GM18502 (cell line): Measurements from ENCODE around the gene OR10G8.
"Not testable (repeated sequence)": the region's sequence is repeated elsewhere in the genome, so short reads cannot be mapped to it uniquely, and the experiment has no call there.

Source experiments
- ATAC-seq: cut with Tn5 transposase; IDR thresholded peaks from one replicate; pipeline ENCODE4 v1.9.1; 2021; ENCODE audit warnings: mild to moderate bottlenecking; ENCODE audit not compliant: unreplicated experiment, poor library complexity

The OR10G8 gene, protein sequence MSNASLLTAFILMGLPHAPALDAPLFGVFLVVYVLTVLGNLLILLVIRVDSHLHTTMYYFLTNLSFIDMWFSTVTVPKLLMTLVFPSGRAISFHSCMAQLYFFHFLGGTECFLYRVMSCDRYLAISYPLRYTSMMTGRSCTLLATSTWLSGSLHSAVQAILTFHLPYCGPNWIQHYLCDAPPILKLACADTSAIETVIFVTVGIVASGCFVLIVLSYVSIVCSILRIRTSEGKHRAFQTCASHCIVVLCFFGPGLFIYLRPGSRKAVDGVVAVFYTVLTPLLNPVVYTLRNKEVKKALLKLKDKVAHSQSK

GRCh38 chr11:124026498-124026897, at the start of gene OR10G8:
OR10G8 (plus strand) TSS chr11:124026798; CDS start chr11:124029623, 2,825 bp downstream.
- ATAC-seq = no peak

DNA sequence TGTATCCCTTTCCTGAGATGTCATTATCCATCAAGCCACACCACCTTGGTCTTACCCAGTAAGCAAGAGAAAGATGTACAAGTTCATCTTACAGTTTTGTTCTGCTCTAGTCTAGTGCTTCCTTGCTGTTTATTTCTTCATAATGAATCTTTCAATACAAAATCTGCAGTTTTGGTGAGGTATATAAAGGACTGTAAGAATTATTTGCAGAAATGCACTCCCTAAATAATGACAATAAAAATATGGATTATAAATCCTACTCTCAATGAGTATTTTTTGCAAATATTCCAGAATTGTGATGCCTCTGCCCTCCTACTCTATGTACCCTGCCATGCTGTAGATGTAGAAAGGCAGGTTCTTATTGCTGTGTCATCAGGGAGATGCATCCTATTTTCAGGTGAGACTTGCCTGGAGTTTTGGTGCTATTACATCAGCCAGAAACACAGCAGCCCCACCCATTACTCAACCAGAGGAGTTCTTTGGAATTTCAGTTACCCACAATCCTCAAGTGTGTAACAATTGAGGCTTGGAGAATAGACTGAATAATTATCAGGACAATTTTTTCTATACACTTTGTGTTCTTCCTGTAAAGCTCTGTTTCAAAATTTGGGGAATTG, 48.8 kb upstream of the OR10G8 start, which contains the start of gene OR10S1:
TSS of gene OR10S1 (minus strand) at position 51 of the 617 bp plus-strand sequence. CDS start 117 bp downstream, outside the sequence.
- ATAC-seq = no peak

GRCh38 chr11:123979311-123979710, 47.3 kb upstream of the OR10G8 start:
- no peak for ATAC-seq

GRCh38 chr11:123995119-123995518, 31.5 kb upstream of the OR10G8 start, which contains the start of gene OR10G6:
OR10G6 (minus strand) TSS chr11:123995161; CDS start chr11:123995161, 0 bp downstream.
- ATAC-seq = no peak

- ATAC-seq = no peak
Observed at GRCh38 chr11:124012697-124013096, 13.9 kb upstream of the OR10G8 start, which contains the start of gene OR10G4. OR10G4 (plus strand) TSS chr11:124012997; CDS start chr11:124015575, 2,578 bp downstream.

GRCh38 chr11:124015837-124016236, 10.8 kb upstream of the OR10G8 start:
- not testable (repeated sequence) for ATAC-seq

- ATAC-seq = no peak
Observed at GRCh38 chr11:124036666-124037065, 10.1 kb downstream of the OR10G8 start.

DNA sequence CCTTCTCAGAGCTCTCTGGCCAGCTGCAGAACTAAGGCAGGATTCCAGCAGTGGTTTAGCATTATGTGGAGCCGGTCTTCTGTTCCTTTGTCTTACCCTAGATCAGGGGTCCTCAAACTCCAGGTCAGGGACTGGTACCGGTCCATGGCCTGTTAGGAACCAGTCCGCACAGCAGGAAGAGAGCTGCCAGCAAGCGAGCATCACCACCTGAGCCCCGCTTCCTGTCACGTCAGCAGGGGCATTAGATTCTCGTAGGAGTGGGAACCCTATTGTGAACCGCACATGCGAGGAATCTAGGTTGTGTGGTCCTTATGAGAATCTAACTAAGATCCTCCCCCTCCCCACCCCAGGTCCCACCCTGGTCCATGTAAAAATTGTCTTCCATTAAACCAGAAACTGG, 13.0 kb downstream of the OR10G8 start:
- no peak for ATAC-seq

DNA sequence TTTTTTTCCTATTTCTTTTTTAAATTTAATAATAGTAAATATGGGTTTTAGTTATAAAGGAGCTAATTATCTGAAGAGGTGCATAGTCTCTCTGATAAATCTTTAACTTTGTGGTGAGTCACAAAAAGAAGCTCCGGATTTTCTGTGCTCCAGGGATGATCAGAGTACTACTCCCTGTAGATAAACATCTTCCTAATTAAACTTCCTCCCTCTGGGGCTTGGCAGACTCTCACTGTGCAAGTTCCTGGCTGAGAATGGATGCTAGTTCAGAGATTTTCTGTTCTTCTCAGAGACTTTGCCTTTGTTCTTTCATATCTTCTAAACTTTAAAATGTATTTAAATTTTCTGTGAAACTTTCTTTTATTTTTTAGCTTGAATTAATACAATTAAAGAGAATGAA, 14.7 kb downstream of the OR10G8 start, which contains the start of gene OR10G7:
TSS of gene OR10G7 (minus strand) at position 72 of the 400 bp plus-strand sequence. CDS start 2,324 bp downstream, outside the sequence.
- ATAC-seq = no peak

- no peak for ATAC-seq
Observed at GRCh38 chr11:124043420-124043819, 16.8 kb downstream of the OR10G8 start.

GRCh38 chr11:124050748-124051147, 24.1 kb downstream of the OR10G8 start:
- no peak for ATAC-seq

DNA sequence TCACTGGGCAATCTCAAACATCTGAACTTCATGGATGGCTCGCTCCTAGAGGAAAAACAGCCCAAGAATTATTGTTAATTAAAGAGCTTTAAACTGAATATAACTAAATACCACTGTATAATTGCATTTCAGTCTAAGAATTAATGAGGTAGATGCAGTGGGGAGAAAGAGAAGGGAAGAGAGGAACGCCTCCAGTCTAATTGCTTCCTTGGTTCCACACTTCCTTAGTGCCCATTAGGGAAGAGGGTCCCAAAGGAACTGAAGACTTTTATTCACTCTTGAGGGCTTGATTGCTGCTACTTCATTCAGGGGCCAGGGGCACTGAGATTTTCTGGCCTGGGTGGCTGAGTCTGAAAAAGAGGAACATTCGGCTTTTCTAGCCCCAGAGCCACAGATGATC, 26.4 kb downstream of the OR10G8 start:
- ATAC-seq = no peak

DNA sequence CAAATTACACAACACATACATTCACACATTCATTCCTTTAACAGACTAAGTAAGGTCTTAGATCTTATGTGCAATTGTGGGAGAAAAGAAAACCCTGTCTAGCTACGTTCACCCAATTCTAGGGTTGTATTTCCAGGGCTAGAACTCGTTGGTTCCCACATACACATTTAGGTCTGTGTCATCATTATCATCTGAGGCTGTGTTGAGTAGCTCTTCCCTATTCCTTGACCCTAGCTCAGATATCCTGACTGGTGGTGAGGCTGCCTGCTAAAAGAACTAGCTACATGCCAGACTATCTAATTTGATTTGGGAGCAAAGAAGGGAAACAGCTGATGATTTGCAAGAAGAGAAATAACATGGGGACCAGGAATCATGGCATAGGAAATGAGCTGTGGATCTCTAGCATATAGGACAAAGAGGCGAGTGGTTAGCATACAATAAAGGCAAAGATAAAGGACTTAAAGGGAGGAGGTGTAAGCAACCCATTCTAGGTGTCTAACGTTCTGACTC, 42.1 kb downstream of the OR10G8 start:
- no peak for ATAC-seq

GRCh38 chr11:124069429-124070401, 43.1 kb downstream of the OR10G8 start:
- peak; percentile 80 for ATAC-seq

- peak; percentile 88 for ATAC-seq
Observed at GRCh38 chr11:124070915-124071622, 44.5 kb downstream of the OR10G8 start.

- no peak for ATAC-seq
Observed at GRCh38 chr11:124071623-124071948, 45.0 kb downstream of the OR10G8 start.

GRCh38 chr11:124072147-124072546, 45.5 kb downstream of the OR10G8 start:
- no peak for ATAC-seq

GRCh38 chr11:124074554-124074953, 48.0 kb downstream of the OR10G8 start:
- ATAC-seq = no peak

GRCh38 chr11:124075492-124075840, 48.9 kb downstream of the OR10G8 start:
- ATAC-seq = no peak
